NCI-H2081 (cell line): ENCODE measurements around the gene TSPAN12.
"Not testable (repeated sequence)": the region's sequence is repeated elsewhere in the genome, so short reads cannot be mapped to it uniquely, and the experiment has no call there.

Experiments used
- DNase-seq, 2 experiments: peaks; one replicate each; lab custom pipeline; 2025; lab: John Stamatoyannopoulos, UW

TSPAN12 gene

DNA sequence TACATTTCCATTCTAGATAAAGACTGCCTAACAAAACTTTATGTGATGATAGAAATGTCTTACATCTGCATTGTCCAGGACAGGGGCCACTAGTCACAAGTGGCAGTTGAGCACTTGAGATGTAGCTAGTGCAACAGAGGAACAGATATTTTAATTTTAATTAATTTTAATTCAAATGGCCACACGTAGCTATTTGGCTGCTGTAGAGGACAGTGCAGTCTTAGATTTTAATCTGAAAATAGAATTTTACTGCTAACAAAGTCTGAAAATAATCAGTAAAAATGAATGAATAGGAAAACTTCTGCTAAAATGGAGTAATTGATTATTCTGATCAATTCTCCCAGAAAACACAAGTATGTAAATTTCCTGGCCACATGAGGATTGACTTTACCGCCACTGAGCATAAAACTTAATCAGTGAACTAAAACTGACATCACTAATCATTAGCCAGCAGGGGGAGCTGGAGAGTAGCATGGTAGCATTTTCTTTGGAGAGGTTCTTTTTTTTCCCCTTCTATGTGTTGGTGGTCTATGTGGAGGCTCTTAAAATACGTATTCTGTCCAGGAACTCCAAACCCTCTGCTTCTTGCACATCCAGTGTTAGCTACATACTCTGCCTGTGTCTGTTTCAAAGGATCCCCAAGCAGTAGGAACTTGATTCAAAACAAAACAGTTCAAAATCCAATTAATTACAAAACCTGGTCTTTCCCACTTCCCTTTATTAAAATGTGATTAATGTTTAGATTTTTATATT is 52.1 kb downstream of the TSPAN12 start:
- DNase-seq = peak; percentile 76 to 84

GRCh38 chr7:120802751-120803150 is 55.2 kb downstream of the TSPAN12 start:
- DNase-seq = no peak

DNA sequence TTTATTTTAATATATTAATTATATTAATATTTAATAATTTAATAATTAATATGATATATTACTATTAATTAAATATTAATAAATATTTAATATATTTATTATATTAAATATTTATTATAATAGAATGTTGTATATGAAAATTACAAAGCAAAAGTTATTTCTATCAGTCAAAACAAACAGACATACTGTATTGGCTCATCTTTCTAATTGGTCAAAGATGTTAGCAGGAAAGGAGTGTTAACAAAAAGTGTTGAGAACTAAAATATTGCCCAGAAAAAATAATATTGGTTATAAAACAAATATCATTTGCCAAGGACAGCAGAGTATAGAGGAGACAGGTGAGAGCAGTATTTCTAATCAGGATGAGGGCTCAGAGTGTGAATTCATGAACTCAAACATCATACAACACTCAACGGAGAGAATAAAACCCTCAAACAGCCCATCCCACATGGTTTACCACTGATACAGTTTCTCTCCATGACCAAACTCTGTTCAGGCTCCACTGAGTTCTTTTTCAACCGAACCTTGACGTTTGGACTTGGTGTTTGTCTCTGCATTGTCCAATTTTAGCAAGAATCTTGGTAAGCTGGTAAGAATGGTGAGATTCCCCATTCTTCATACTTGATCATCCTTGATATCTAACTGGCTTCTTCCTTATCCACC is 58.0 kb downstream of the TSPAN12 start:
- no peak for DNase-seq

- no peak for DNase-seq
These were observed 58.8 kb downstream of the TSPAN12 start for GRCh38 chr7:120799147-120799546.

DNA sequence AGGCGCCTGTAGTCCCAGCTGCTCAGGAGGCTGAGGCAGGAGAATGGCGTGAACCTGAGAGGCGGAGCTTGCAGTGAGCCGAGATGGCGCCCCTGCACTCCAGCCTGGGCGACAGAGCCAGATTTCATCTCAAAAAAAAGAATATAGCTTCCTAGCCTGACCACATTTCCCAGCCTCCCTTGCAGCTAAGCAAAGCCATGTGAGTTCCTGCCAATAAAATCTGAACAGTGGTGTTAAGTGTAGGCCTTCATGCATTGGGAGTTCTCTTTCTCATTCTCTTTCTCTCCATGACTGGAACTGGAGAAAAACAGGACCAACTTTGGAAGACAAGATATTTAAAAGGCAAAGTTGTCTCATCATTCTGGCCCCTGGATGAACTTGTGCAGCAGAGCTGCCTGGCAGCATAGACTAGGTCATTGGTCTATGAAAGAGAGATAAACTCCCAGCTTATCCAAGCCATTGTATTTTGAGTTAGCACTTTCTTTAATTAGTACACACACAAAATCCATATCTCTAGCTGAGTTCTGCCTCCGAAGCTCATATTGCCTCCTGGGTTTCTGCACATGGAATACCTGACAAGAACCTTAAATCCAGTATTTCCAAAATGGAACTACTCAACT is 60.8 kb downstream of the TSPAN12 start:
- DNase-seq = no peak

- DNase-seq = no peak
These were observed 63.7 kb downstream of the TSPAN12 start for GRCh38 chr7:120794106-120794729.

- DNase-seq = no peak
These were observed 64.6 kb downstream of the TSPAN12 start for GRCh38 chr7:120793213-120793936.

DNA sequence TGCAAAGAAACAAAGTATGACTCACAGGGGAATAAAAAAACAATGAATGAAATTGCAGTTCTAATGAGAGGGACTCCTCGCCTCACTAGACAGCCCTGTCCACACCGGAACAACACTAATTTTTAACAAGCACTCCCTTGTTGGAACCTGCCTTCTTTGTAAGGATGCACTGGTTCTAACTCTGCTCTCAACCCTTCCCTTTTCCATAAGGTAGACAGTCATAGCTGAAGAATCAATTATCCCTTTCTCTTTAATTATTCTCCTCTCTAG is 65.1 kb downstream of the TSPAN12 start:
- DNase-seq = no peak

GRCh38 chr7:120792091-120792860 is 65.7 kb downstream of the TSPAN12 start:
- peak; percentile 57 for DNase-seq

DNA sequence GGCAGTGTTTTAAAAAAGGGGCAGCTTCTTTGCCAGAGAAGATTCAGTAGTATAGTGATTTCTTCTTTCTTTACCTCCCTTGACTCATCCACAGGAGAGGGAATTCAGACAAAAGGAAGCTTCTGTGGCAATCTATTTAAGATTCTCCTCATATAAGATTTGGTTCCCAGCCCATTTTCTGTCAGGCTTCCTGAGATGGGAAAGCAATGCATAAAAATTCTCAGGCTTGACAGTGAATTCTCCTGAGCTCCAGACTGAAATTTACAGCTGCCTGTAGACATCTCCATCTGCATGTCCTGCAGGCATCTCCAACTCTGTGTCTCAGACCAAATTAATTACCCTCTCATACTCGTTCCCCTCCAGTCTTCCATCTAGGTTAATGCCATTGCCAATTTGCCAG is 72.8 kb downstream of the TSPAN12 start:
- no peak for DNase-seq

GRCh38 chr7:120783721-120784120 is 74.2 kb downstream of the TSPAN12 start:
- DNase-seq = no peak

- DNase-seq = no peak
These were observed 74.7 kb downstream of the TSPAN12 start for GRCh38 chr7:120783273-120783672.

DNA sequence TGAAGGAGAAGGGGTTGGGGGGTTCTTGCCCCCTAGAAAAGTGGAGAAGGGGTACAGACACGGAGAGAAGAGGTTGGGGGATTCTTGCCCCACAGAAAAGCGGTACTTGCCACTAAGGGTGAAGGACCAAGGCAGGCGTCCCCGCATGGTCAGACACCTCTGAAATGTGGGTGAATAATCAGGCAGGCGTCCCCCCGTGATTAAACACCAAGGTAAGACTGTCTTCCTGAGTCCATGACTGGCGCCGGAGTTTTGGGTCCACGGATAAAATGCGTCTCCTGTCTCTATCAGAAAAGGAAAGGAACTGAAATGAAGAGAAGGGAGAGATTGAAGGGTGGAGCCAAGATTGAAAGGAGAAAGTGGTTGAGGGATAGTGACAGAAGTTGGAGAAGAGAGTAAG is 76.0 kb downstream of the TSPAN12 start:
- not testable (repeated sequence) for DNase-seq

GRCh38 chr7:120780938-120781337 is 77.0 kb downstream of the TSPAN12 start:
- no peak for DNase-seq

- not testable (repeated sequence) for DNase-seq
These were observed 77.5 kb downstream of the TSPAN12 start for GRCh38 chr7:120780451-120780850.

- not testable (repeated sequence) for DNase-seq
These were observed 78.9 kb downstream of the TSPAN12 start for GRCh38 chr7:120779078-120779477.

DNA sequence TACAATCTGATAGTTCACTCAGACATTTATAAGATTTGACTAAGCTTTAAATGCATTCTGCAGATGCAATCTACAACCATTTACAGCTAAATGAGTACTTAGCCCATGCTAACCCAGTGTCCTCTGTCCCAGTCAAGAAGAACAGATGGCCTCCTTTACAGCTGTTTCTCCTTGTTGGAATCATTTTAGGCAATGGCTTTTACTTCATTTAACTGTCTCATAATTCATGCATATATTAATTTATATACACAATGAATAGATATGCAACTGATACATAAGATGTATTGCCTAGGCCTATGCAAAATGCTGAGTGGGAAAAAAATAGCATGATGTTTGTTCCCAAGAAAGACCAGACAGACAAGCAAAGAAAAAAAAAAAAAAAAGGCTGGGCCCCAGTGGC is 82.2 kb downstream of the TSPAN12 start:
- DNase-seq = no peak

DNA sequence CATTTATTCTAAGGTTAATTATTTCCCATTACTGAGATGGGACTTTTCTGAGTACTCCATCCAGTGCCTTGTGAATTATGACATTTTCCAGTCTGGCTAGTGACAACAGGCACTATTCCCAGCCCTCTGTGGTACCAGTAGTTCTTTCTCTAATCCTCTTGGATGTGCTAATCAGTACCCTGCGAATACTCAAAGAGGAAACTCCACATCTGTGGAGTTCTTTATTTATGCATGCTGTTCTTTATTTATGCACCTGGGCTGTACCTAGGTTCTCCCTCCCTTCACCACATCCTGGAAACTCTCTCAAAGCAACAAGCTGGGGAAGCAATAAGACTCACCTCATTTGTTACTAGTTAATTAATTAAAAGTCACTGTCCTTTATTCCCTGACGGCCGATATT is 83.5 kb downstream of the TSPAN12 start:
- peak in 1 of 2 experiments; percentile 12 for DNase-seq

DNA sequence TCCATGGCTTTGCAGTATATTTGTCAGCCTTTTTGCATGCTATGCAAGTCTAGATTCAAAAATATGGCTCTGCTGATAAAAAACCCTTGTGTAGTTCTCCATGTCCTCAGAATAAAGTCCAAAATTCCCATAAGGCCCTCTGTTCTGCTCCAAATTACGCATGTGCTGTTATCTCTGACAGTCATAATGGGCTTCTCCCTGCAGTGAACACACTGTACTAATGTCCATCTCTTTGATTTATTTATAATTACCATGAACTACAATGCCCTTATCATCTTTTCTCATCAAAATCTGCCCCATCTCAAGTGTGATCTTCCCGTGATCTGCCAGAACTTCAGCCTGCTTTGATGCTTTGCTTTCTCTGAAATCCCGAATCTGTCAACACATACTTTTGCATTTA is 87.7 kb downstream of the TSPAN12 start:
- DNase-seq = no peak

DNA sequence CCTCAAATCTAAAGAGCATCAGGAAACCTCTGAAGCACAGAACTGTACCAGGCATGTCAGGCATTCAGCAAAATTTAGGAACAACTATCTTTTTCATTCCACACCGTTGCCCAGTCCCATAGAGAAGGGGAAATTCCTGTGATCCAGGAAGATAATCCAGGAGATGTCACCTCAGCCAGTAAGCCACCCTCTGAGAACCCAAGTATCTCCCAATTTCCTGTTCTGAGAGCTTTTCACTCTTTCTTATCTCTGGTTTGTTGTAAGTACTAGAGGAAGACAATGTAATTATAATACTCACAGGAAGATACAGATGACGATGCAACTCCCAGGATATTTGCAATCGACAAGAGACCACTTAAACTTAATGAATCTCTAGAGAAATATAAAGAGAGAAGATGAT is 97.1 kb downstream of the TSPAN12 start:
- no peak for DNase-seq

DNA sequence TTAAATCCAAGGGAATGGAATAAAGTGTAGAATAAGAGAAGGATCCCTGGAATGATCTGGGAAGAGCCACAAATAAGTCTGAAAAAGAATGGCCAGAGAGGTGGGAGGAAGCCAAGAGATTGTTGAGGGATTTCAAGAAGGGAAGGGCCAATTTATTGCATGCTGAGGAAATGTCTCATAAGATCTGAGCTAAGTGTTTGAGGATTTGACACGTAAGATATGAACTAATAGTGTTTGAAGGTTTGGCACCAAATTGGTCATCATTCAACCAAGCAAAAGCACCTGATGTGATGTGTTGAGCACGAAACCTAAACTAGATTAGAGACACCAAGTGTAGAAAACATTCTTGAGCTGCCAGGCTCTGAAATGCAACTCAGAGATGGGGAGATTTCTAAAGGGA is 97.9 kb downstream of the TSPAN12 start:
- no peak for DNase-seq

DNA sequence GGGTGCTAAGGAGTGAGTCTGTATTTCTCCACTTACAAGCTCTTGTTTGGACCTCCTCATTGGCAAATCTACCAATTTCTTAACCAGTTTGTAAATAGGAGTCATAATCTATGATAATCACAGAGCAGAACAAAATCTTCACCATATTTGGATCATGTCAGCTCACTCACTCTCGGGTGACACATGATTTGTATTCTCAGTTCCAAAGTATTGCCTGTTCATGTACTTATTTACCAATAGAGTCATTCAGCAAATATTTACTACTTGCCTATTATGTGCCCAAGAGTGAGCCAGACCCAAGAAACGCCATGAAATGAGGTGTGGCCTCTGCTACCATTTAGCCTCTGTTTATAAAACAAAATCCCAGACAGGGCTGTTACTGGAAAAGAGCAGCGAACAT is 114.8 kb downstream of the TSPAN12 start:
- DNase-seq = peak in 1 of 2 experiments; percentile 40
